ENCODE measurements around the gene MTFR1L. TPM values are rescaled to one million over a fixed set of nuclear protein-coding genes. Genes with fewer than 3 reads are reported as not detected.
A peak's percentile ranks its signal among the peaks of the same experiment; 100 is the strongest.

The MTFR1L gene
- total RNA-seq, 1 donor from 2014 or later = 48.1 TPM

DNA sequence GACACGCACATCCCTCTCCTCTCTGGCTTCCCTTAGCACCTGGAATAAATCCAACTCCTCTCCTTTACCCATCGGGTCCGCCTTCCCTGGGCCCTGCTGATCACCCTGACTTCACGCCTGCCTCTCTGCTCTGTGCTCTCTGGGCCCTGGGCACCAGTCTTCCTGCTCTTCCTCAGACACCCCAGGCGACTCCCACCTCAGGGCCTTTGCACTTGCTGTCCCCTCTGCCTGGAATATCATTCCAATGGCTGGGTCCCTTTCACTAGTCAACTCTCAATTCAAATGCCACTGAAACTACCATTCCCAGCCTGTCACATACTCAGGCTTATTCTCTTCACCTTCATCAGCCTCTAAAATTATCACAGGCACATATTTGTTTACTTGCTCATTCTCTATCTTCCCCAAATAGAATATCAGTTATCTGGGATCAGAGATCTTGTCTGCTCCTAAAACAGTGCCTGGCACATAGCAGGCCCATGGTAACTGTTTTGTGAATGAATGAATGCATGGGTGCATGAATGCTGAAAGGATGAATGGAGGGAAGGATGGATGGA lies 47.0 kb upstream of the MTFR1L start:
- H3K4me3 Mint-ChIP-seq (ENCODE audit: unreplicated experiment) = peak overlapping the region; percentile 5
- H3K27me3 Mint-ChIP-seq (ENCODE audit: unreplicated experiment) = peaks cover 2% of the 10 kb centered on the region
- TF ChIP-seq, protein P1, sequence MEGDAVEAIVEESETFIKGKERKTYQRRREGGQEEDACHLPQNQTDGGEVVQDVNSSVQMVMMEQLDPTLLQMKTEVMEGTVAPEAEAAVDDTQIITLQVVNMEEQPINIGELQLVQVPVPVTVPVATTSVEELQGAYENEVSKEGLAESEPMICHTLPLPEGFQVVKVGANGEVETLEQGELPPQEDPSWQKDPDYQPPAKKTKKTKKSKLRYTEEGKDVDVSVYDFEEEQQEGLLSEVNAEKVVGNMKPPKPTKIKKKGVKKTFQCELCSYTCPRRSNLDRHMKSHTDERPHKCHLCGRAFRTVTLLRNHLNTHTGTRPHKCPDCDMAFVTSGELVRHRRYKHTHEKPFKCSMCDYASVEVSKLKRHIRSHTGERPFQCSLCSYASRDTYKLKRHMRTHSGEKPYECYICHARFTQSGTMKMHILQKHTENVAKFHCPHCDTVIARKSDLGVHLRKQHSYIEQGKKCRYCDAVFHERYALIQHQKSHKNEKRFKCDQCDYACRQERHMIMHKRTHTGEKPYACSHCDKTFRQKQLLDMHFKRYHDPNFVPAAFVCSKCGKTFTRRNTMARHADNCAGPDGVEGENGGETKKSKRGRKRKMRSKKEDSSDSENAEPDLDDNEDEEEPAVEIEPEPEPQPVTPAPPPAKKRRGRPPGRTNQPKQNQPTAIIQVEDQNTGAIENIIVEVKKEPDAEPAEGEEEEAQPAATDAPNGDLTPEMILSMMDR (IDR thresholded peaks at IDR 0.05; ENCODE audit: unreplicated experiment) = no peak
- no peaks in the 10 kb centered on the region for H3K9me3 Mint-ChIP-seq (ENCODE audit: unreplicated experiment)
- peak overlapping the region; percentile 10 for H3K27ac Mint-ChIP-seq (ENCODE audit: unreplicated experiment)
- H3K36me3 Mint-ChIP-seq (ENCODE audit: low read depth, unreplicated experiment) = peaks cover 30% of the 10 kb centered on the region
- DNase-seq (ENCODE audit: low spot score) = no peak
- H3K4me1 Mint-ChIP-seq (ENCODE audit: unreplicated experiment) = peaks cover 16% of the 10 kb centered on the region

DNA sequence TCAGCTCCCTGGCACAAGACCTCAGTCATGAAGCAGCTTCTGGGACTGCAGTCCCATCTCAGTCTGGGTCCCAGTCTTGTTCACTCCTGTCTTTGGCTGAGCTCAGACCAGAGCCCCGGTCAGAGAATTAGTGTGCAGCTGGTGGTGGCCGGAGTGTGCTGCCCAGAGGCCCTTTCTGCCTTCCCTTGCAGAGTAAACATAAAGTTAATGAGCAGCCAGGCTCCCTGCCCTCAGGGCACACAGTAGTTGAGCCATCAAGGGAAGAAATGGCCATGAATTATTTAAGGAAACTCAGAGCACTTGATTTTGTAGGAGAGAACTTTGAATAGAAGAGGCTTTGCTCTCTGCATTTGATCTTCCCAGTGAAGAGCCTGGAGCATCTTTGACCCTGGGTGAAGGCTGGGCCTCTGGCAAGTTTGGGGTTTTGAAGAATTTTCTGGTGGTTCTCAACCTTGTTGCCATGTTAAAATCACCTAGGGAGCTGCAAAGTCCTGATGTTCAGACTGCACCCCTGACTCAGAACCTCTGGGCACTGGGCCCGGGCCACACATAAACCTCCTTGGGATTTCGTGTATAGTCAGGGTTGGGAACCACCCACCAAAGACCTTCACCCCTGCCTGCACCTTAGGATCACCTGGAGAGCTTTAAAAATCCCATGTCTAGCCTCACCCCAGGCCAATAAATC lies 46.2 kb upstream of the MTFR1L start:
- TF ChIP-seq, protein P1 (IDR thresholded peaks at IDR 0.05; ENCODE audit: unreplicated experiment) = no peak

DNA sequence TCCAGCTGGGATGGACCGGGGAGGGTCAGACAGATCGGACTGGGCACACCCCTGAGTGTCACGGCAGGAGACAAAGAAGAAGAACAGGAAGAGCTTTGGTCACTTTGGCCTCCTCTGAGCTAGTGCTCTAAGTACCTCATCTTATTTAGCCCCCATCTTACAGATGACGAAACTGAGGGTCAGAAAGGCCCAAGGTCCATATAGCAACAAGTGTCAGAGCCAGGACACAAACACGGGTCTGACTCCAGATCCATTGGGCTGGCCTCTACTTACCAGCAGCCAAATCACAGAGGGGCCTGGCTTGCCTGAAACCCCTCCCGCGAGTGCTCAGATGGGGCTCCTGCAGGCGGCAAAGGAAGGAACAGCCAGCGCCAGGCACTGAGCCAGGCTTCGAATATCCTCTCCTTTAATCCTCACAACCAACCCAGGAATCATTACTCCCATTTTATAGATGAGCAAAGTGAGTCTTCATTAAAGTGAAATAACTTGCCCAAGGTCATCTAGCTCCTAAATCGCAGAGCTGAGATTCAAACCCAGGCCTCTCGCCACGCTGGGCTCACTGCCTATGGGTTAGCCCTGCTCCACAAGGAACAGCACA lies 45.4 kb upstream of the MTFR1L start:
- DNase-seq (ENCODE audit: low spot score) = no peak
- no peaks in the 10 kb centered on the region for H3K9me3 Mint-ChIP-seq (ENCODE audit: unreplicated experiment)
- H3K27ac Mint-ChIP-seq (ENCODE audit: unreplicated experiment) = no peak overlapping the region
- no peak overlapping the region for H3K4me3 Mint-ChIP-seq (ENCODE audit: unreplicated experiment)
- H3K36me3 Mint-ChIP-seq (ENCODE audit: low read depth, unreplicated experiment) = peaks cover 22% of the 10 kb centered on the region
- TF ChIP-seq, protein P1 (IDR thresholded peaks at IDR 0.05; ENCODE audit: unreplicated experiment) = no peak
- peaks cover 13% of the 10 kb centered on the region for H3K4me1 Mint-ChIP-seq (ENCODE audit: unreplicated experiment)
- H3K27me3 Mint-ChIP-seq (ENCODE audit: unreplicated experiment) = peaks cover 2% of the 10 kb centered on the region

More for the DNA sequence above, 46.2 kb upstream of the MTFR1L start:
- H3K4me1 Mint-ChIP-seq (ENCODE audit: unreplicated experiment) = peaks cover 16% of the 10 kb centered on the region
- H3K9me3 Mint-ChIP-seq (ENCODE audit: unreplicated experiment) = no peaks in the 10 kb centered on the region
- H3K4me3 Mint-ChIP-seq (ENCODE audit: unreplicated experiment) = no peak overlapping the region
- no peak for DNase-seq (ENCODE audit: low spot score)
- no peak overlapping the region for H3K27ac Mint-ChIP-seq (ENCODE audit: unreplicated experiment)
- peaks cover 29% of the 10 kb centered on the region for H3K36me3 Mint-ChIP-seq (ENCODE audit: low read depth, unreplicated experiment)
- H3K27me3 Mint-ChIP-seq (ENCODE audit: unreplicated experiment) = peaks cover 2% of the 10 kb centered on the region

DNA sequence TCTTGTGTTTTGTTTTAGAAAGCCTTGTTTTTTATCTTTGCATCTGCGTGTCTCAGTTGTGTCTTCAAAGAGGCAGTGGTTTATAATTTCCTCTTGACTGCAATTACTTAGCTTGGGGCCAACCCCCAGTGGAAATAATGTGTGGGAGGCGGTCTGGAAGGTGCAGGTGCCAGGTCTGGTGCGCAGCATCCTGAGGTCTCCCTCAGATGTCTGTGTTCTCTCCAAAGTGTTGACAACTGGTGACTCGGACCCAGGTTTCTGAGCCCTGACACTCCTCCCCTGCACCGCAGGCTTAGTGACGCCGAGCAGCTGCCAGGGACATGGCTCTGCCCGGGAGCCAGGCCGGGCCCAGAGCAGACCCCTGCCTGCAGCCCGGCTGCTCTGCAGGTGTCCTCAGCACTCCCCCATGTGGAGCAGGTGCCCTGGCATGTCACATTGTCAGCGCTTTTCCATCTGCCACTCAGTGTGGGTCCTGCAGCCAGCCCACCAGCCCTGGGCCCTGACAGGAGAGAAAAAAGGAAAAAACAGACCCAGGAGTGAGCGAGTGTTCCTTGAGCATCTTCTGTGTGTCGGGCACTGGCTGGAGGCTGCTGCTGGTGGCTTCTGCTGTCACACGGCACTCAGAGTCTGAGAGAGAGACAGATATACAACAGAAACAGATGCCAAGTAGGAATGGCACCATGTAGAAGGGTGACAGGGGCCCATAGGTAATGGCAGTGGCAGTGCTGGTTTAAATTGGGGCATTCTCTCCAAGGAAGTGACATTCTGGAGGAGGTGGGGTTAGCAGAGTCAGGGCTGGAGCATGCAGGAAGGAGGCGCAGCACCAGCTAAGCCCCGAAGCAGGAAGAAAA lies 44.6 kb upstream of the MTFR1L start:
- H3K36me3 Mint-ChIP-seq (ENCODE audit: low read depth, unreplicated experiment) = peaks cover 20% of the 10 kb centered on the region

More for the DNA sequence above, 44.6 kb upstream of the MTFR1L start:
- H3K27ac Mint-ChIP-seq (ENCODE audit: unreplicated experiment) = no peak overlapping the region
- DNase-seq (ENCODE audit: low spot score) = no peak
- peaks cover 2% of the 10 kb centered on the region for H3K27me3 Mint-ChIP-seq (ENCODE audit: unreplicated experiment)
- H3K4me1 Mint-ChIP-seq (ENCODE audit: unreplicated experiment) = peaks cover 13% of the 10 kb centered on the region
- H3K4me3 Mint-ChIP-seq (ENCODE audit: unreplicated experiment) = no peak overlapping the region
- TF ChIP-seq, protein P1 (IDR thresholded peaks at IDR 0.05; ENCODE audit: unreplicated experiment) = no peak
- no peaks in the 10 kb centered on the region for H3K9me3 Mint-ChIP-seq (ENCODE audit: unreplicated experiment)

All from endothelial cell (in vitro differentiated cells).